Bronchial epithelial cell (primary cell): ENCODE results near the gene PCSK2. TPM values are rescaled to one million over a fixed set of nuclear protein-coding genes. Genes with fewer than 3 reads are reported as not detected.

Experiments used
- DNase-seq: peaks from one replicate; pipeline ENCODE4 v3.0.0-alpha.2; 2010; ENCODE audit warnings: low read depth
- FAIRE-seq: peaks from 2 replicates; lab custom pipeline; 2011; peaks lifted over from hg19 to GRCh38; lab: Jason Lieb, UNC
- H3K27me3 ChIP-seq: 2 replicates; pipeline ENCODE4 v1.5.1; 2011; ENCODE audit warnings: low read length; ENCODE audit not compliant: control insufficient read depth, insufficient read depth
- H3K36me3 ChIP-seq: 2 replicates; pipeline ENCODE4 v1.5.1; 2011; ENCODE audit warnings: low read length; ENCODE audit not compliant: control insufficient read depth, insufficient read depth
- H3K4me3 ChIP-seq: 2 replicates; pipeline ENCODE4 v1.5.1; 2011; ENCODE audit warnings: mild to moderate bottlenecking, low read depth, low read length, control low read depth
- total RNA-seq: library from RNA; depleted of rRNA; stranded (reverse); fragments of >200 nt; gene quantifications from 2 replicates; pipeline ENCODE4 v1.2.1, GENCODE V29; 2014
- TF ChIP-seq, protein P1 (sequence below): IDR thresholded peaks from 2 replicates; pipeline ENCODE4 v1.5.1; 2011; ENCODE audit warnings: mild to moderate bottlenecking, moderate library complexity, low read length, control low read depth, inconsistent platforms; ENCODE audit not compliant: insufficient read depth, severe bottlenecking

PCSK2 gene
- total RNA-seq, 1 donor from 2014 or later: not detected

DNA sequence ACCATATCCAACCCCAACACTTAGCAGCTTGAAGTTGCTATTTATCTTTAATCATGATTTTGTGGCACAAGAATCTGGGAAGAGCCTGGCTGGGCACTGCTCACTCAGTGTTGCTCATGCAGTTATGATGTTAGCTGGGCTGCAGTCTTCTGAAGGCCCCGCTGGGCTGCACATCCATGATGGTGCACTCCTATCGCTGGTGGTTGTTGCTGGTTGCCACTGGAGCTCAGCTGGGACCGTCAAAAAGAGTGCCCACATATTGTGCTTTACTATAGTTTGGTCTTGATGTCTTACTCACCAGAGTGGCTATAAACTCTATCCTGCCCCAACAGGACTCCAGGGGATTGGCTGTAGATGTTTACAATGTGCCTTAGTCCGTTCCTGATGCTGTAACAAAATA lies 137.8 kb downstream of the PCSK2 start:
- H3K36me3 ChIP-seq: no peaks in the 10 kb centered on the region
- no peaks in the 10 kb centered on the region for H3K27me3 ChIP-seq
- FAIRE-seq (no peak), DNase-seq (no peak)
- TF ChIP-seq, protein P1, sequence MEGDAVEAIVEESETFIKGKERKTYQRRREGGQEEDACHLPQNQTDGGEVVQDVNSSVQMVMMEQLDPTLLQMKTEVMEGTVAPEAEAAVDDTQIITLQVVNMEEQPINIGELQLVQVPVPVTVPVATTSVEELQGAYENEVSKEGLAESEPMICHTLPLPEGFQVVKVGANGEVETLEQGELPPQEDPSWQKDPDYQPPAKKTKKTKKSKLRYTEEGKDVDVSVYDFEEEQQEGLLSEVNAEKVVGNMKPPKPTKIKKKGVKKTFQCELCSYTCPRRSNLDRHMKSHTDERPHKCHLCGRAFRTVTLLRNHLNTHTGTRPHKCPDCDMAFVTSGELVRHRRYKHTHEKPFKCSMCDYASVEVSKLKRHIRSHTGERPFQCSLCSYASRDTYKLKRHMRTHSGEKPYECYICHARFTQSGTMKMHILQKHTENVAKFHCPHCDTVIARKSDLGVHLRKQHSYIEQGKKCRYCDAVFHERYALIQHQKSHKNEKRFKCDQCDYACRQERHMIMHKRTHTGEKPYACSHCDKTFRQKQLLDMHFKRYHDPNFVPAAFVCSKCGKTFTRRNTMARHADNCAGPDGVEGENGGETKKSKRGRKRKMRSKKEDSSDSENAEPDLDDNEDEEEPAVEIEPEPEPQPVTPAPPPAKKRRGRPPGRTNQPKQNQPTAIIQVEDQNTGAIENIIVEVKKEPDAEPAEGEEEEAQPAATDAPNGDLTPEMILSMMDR: no peak
- H3K4me3 ChIP-seq: no peak overlapping the region

DNA sequence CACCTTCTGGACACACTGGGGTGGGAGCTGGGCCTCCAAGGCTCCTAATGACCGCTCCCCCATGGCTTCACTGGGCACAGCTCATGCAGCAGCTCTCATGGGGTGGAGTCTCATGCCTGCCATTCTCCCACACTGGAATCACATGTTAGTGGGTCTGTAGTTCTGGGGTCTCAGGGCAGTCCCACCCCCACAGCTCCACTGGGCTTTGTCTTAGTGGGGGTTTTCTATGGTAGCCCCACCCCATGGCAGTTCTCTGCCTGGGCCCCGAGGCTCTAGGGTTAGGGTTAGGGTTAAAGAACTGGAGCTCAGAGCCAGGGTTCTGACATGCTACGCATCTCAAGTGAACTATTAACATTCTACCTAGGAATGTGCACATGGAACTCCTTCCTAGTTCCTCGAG lies 139.0 kb downstream of the PCSK2 start:
- FAIRE-seq (no peak), DNase-seq (no peak)
- H3K4me3 ChIP-seq: no peak overlapping the region
- H3K36me3 ChIP-seq: no peaks in the 10 kb centered on the region
- no peaks in the 10 kb centered on the region for H3K27me3 ChIP-seq
- TF ChIP-seq, protein P1: no peak

DNA sequence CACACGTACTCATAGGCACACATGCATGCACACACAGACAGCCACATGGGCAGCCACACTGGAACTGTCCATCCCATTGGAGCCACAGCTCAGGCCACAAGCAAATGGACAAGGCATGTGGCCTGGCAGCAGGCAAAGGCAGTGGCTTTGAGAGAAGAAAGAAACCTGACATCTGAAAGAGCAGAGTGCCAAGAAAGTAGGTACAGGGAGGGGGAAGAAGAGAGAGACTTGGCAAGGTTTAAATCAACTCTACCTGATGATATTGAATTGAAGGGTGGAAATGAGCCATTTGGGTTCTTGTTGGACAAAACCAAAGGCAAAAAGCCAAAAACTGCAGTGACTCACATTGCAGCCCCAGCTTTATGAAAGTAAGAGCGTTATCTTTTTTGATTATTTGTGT lies 142.7 kb downstream of the PCSK2 start:
- TF ChIP-seq, protein P1: no peak
- DNase-seq: no peak
- H3K4me3 ChIP-seq: no peak overlapping the region
- H3K36me3 ChIP-seq: no peaks in the 10 kb centered on the region
- no peaks in the 10 kb centered on the region for H3K27me3 ChIP-seq
- FAIRE-seq: no peak

DNA sequence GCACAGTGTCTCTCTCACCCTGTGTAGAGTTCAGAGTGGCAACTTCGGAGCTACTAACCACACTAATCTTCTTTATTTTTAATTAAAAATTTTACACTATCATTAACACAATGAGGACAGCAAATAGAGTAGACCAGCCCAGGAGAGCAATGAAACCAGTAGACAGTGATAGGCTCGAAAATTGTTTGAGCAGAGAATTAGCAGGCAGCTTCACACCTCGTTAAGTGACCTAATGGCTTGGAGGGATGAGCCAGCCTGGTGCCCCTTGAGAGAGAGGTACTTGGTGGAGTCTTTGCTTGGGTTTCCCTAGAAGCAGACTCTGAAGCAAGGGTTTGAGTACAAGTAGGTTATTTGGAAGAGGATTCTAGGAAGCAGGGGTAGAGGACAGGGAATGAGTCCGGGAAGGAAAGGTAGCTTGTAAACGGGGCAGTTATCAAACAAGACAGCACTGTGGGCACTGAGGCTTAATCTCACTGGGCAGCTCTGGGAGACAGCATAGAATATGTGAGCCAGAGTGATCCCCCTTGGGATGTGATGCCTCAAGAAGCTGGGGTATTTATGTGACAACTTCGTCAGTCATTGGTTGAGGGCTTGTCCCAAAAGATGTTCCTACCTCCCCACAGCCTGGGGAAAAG lies 146.1 kb downstream of the PCSK2 start:
- TF ChIP-seq, protein P1: no peak
- H3K27me3 ChIP-seq: no peaks in the 10 kb centered on the region
- no peak overlapping the region for H3K4me3 ChIP-seq
- FAIRE-seq: no peak
- no peak for DNase-seq
- H3K36me3 ChIP-seq: no peaks in the 10 kb centered on the region

DNA sequence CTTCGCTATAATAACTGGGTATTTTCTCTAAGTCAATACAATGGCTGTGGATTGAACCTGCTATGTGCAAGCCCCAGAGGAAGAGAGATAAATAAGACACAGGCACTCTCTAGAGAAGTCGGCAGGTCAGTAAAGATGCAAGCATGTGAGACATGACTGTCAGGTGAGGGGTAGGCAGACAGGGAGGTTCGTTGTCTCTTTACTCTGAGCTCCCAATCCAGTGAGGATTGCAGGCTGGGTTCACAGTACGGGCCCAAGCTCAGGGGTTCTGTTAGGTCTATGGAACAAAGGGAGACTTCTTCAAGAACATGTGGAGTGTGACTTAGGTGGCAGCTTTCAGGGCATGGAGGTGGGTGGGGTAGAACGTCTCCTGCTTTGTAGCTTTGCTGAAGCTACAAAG lies 147.2 kb downstream of the PCSK2 start:
- Histone ChIP-seq H3K36me3 (no peaks in the 10 kb centered on the region), H3K4me3 (no peak overlapping the region), H3K27me3 (no peaks in the 10 kb centered on the region)
- FAIRE-seq: no peak
- no peak for DNase-seq
- TF ChIP-seq, protein P1: no peak

DNA sequence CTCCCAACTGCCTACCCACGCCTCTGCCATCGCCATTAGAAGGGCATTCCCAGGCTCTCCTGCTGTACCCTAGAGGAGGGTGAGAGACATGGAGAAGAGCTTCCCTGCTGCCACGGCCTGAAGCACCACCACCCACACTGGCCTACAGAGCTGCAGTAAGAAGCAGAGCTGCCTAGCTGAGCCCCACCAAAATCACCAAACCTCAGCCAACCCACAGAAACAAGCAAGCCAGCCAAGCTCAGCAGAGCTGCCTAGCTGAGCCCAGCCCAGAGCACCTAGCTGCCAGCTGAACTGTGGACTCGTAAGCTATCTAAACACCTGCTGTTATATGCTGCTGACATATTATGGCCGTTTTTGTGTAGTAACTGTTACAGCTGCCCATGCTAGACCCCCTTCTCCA lies 149.2 kb downstream of the PCSK2 start:
- H3K36me3 ChIP-seq: no peaks in the 10 kb centered on the region
- FAIRE-seq (no peak), DNase-seq (no peak)
- no peaks in the 10 kb centered on the region for H3K27me3 ChIP-seq
- TF ChIP-seq, protein P1: no peak
- no peak overlapping the region for H3K4me3 ChIP-seq
